GM12872 (cell line): ENCODE results near the gene TICAM1.

ENCODE experiments used
- TF ChIP-seq, protein P1 (sequence below): IDR thresholded peaks from 3 replicates; pipeline ENCODE4 v1.5.1; 2011; ENCODE audit warnings: low read depth, mild to moderate bottlenecking, low read length, moderate library complexity; ENCODE audit not compliant: insufficient read depth

The TICAM1 gene

DNA sequence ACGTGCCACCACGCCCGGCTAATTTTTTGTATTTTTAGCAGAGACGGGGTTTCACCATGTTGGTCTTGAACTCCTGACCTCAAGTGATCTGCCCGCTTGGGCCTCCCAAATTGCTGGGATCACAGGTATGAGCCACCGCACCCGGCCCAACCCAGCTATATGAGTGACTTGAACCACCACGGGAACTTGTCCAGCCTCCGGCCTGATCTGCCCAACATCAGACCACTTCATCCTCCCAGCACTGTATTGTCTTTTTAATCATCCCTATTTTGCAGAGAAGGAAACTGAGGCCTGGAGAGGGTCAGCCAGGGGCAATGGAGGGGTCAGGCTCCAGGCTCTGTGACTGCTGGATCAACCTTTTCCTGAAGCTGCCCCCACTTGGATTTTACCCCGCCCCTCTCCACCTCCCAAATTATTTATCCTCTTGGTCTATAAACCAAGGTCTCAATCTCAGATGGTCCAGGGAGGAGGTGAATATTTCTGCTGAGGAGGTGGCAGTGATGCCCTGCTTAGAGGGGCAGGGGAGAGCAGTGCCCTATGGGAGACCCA lies 36.8 kb upstream of the TICAM1 start:
- TF ChIP-seq, protein P1, sequence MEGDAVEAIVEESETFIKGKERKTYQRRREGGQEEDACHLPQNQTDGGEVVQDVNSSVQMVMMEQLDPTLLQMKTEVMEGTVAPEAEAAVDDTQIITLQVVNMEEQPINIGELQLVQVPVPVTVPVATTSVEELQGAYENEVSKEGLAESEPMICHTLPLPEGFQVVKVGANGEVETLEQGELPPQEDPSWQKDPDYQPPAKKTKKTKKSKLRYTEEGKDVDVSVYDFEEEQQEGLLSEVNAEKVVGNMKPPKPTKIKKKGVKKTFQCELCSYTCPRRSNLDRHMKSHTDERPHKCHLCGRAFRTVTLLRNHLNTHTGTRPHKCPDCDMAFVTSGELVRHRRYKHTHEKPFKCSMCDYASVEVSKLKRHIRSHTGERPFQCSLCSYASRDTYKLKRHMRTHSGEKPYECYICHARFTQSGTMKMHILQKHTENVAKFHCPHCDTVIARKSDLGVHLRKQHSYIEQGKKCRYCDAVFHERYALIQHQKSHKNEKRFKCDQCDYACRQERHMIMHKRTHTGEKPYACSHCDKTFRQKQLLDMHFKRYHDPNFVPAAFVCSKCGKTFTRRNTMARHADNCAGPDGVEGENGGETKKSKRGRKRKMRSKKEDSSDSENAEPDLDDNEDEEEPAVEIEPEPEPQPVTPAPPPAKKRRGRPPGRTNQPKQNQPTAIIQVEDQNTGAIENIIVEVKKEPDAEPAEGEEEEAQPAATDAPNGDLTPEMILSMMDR, result no peak

DNA sequence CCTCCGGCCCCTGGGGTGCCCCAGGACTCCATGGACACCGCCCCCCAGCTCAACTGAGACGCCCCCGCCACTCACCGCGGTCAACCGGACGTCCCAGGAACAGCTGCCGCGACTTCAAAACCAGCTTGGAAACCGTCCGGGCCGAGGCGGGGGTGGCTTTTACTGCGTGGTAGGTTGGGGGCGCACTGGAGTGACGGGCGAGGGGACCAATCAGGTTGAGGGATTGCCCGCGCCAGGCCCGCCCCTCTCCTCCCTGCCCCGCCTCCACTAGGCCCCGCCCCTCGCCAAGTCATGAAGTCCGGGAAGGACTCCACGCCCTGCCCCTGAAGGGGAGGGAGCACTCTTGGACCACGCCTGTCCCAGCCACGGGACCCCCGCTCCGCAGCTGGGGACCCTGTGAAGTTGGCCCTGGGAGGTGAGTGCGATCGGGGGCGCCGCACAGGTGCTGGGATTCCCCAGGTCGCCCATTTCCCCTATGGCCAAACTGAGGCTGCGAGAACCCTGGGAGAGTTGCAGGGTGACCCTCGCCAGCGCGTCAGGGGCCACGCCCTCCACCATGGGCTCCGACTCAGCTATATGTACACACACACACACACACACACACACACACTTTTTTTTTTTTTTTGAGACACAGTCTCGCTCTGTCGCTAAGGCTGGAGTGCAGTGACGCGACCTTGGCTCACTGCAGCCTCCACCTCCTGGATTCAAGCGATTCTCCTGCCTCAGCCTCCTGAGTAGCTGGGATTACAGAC lies 36.2 kb upstream of the TICAM1 start, which contains the start of gene PLIN3:
TSS of gene PLIN3 (minus strand) at position 134 of the 752 bp plus-strand sequence. CDS start 6,273 bp downstream, outside the sequence.
- TF ChIP-seq, protein P1, result no peak

DNA sequence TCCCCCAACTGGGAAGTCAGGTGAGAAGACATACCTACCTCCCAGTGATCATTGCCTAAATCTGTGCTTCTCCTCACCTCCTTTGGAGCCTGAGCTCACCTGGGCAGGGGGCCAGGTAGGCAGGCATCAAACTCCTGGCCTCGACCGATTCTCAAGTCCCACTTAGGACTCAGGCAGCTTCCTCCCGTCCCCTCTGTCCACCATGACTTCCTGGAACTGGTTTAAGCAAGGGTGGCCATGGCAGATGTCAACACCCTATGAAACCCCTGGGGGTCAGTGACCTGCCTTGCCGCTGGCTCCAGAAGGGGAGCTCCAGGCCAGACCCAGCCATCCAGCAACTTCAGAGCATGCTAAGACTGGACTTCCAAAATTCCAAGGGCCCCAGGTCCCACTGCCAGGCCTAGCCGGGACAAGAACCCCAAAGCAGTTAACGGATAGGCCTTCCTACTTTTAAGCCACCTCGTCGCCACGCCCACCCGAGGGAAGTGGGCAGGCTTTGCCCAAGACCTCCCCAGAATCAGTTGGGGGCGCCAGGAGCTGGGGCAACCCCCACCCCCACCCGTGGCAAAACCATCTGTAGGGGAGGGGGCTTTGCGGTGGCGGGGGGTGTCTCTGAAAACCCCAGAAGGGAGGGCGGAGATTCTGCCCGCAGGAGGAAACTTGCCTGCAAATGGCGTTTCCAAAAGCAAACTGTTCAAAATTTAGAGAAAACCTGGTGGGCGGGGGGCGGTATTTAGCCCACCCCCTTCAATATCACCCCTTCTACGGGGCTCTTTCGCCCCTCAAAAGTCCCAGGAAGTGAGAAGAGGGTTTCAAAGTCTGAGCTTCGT lies 35.3 kb upstream of the TICAM1 start:
- TF ChIP-seq, protein P1, result 0 out of 3 replicates have a peak, but pooled peaks have one; percentile 18

DNA sequence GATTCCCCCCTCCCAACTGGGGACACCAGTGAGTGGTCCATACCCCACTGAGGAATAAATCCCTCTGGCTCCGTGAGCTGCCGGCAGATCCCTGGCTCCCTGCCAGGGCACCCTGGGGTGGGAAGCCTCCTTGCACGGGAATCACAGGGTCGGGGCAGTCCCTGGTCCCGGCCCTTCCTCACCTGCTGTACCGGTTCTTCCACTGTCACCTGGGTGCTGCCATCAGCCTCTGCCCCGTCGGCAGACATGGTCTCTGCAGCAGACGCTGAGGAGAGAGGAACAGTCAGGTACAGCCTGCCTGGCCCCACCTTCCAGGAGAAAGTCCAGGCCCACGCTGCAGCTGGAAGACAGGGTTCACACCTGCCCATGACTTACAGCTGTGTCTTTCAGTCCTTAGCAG lies 29.6 kb upstream of the TICAM1 start:
- TF ChIP-seq, protein P1, result no peak

DNA sequence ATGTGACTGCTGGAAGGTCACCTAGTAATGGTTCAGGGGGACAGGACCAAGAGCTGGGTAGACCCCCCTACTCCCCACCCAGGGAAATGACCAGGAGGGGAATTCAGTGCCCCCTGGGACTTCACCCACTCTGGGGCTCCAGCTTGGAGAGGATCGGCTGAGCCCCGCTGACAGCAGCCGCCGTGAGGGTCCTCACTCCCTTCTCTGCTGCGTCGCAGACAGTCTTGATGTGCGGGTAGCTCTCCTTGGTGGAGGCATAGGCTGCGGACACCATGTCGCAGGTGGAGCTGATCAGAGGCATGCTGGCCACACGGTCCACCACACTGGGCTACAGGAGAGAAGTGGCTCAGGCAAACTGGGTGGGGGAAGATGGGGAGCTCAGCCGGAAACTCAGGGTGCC lies 28.2 kb upstream of the TICAM1 start:
- TF ChIP-seq, protein P1, result no peak

DNA sequence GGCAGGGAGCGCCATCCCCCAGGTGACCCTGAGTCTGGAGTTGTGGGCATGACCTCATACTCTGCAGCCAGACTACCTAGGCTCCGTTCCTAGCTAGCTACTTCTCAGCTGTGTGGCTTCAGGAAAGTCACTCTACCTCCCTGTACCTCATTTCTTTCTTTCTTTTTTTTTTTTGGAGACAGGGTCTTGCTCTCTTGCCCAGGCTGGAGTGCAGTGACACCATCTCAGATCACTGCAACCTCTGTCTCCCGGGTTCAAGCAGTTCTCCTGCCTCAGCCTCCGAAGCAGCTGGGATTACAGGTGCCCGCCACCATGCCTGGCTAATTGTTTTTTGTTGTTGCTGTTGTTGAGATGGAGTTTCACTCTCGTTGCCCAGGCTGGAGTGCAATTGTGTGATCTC lies 21.0 kb upstream of the TICAM1 start:
- TF ChIP-seq, protein P1, result no peak
